CD4-positive, alpha-beta T cell treated with Interleukin-4 for 4 hours (primary cell): ENCODE data around the gene CD82.
A peak's percentile ranks its signal among the peaks of the same experiment; 100 is the strongest.

Experiments
- DNase-seq: peaks from one replicate; pipeline ENCODE4 v3.0.0-alpha.2; 2020

The CD82 gene

GRCh38 chr11:44605068-44605708, 39.7 kb downstream of the CD82 start:
- DNase-seq, result no peak

GRCh38 chr11:44605965-44606364, 40.5 kb downstream of the CD82 start:
- DNase-seq, result no peak

GRCh38 chr11:44606472-44606871, 41.0 kb downstream of the CD82 start:
- no peak for DNase-seq

- DNase-seq, result no peak
These were observed 42.0 kb downstream of the CD82 start for GRCh38 chr11:44607319-44607962.

GRCh38 chr11:44607987-44608386, 42.5 kb downstream of the CD82 start:
- DNase-seq, result no peak

- no peak for DNase-seq
These were observed 43.2 kb downstream of the CD82 start for GRCh38 chr11:44608651-44608990.

GRCh38 chr11:44608991-44609782, 43.7 kb downstream of the CD82 start:
- peak; percentile 35 for DNase-seq

GRCh38 chr11:44609783-44610155, 44.3 kb downstream of the CD82 start:
- no peak for DNase-seq

GRCh38 chr11:44610186-44610955, 44.9 kb downstream of the CD82 start:
- no peak for DNase-seq

GRCh38 chr11:44611088-44611487, 45.6 kb downstream of the CD82 start:
- DNase-seq, result no peak

- DNase-seq, result peak; percentile 92
These were observed 46.4 kb downstream of the CD82 start for GRCh38 chr11:44611687-44612434.

- no peak for DNase-seq
These were observed 47.7 kb downstream of the CD82 start for GRCh38 chr11:44613153-44613552.

- DNase-seq, result no peak
These were observed 48.9 kb downstream of the CD82 start for GRCh38 chr11:44614281-44614775.

- no peak for DNase-seq
These were observed 49.7 kb downstream of the CD82 start for GRCh38 chr11:44615041-44615755.

- no peak for DNase-seq
These were observed 50.7 kb downstream of the CD82 start for GRCh38 chr11:44615913-44616791.

GRCh38 chr11:44617671-44618461, 52.4 kb downstream of the CD82 start:
- no peak for DNase-seq

- DNase-seq, result no peak
These were observed 53.3 kb downstream of the CD82 start for GRCh38 chr11:44618561-44619425.

- no peak for DNase-seq
These were observed 54.9 kb downstream of the CD82 start for GRCh38 chr11:44620328-44620725.

- DNase-seq, result peak; percentile 40
These were observed 55.7 kb downstream of the CD82 start for GRCh38 chr11:44621140-44621681.
